ES-I3 (cell line): ENCODE data around the gene PCDH9.

Experiments
- H3K36me3 ChIP-seq: 2 replicates; pipeline ENCODE4 v1.6.1; 2013; ENCODE audit warnings: mild to moderate bottlenecking, low read length, control low read depth, moderate library complexity; ENCODE audit not compliant: insufficient read depth
- H3K4me1 ChIP-seq: 2 replicates; pipeline ENCODE4 v1.6.1; 2013; ENCODE audit warnings: mild to moderate bottlenecking, control low read depth, low read length; ENCODE audit not compliant: insufficient read depth
- H3K9ac ChIP-seq: 2 replicates; pipeline ENCODE4 v1.6.1; 2013; ENCODE audit warnings: low read depth, mild to moderate bottlenecking, low read length, moderate library complexity
- H3K9me3 ChIP-seq: 2 replicates; pipeline ENCODE4 v1.6.1; 2013; ENCODE audit warnings: mild to moderate bottlenecking, low read length, moderate library complexity; ENCODE audit not compliant: control insufficient read depth, insufficient read depth

PCDH9 gene

DNA sequence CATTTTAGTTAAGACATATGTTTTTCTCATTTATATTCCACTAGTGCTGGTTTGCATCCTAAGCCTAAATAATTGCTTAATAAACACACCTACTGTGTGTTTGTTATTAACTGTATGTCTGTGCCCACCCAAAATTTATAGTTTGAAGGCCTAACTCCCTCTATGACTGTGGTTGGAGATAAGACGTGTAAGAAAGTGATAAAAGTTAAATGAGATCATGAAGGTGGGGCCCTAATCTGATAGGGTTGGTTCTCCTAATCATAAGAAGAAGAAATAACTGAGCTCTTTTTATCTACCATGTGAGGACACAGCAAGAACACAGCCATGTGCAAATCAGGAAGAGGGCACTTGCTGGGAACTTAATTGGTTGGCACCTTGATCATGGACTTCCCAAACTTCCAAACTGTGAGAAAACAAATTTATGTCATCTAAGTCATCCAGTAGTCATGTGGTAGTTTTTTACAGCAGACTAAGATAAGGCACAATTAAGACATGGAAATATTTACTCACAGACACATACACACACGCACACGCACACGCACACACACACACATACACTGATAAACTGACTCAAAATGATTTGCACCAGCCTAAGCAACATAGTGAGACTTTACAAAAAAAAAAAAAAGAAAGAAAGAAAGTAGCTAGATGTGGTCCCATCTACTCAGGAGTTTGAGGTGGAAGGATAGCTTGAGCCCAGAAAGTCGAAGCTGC lies 662.1 kb downstream of the PCDH9 start:
- H3K4me1 ChIP-seq: no peaks in the 10 kb centered on the region
- 0 out of 2 replicates have a peak, but pooled peaks cover 2% of the 10 kb centered on the region for H3K9me3 ChIP-seq
- no peaks in the 10 kb centered on the region for H3K36me3 ChIP-seq
- no peak overlapping the region for H3K9ac ChIP-seq

DNA sequence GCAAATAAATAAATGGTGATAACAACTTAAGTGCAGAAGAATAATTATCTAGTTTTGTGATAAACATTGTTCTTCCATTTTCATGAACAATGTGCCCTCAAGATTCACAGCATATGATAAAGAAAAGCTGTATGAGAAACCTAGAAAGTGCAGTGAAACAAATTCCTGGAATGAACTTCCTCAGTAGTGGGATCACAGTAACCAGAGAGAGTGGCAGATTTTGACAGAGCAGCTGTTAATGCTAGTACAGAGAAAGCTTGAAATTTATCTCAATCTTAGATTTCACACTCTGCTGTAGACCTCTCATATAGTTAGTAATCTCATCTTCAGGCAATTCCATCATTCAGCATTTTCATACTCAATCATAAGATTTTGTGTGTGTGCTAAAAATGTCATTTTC lies 664.9 kb downstream of the PCDH9 start:
- Histone ChIP-seq H3K9ac (no peak overlapping the region), H3K4me1 (no peaks in the 10 kb centered on the region), H3K36me3 (no peaks in the 10 kb centered on the region), H3K9me3 (no peaks in the 10 kb centered on the region; the same call in 1 of the 2 replicates)

DNA sequence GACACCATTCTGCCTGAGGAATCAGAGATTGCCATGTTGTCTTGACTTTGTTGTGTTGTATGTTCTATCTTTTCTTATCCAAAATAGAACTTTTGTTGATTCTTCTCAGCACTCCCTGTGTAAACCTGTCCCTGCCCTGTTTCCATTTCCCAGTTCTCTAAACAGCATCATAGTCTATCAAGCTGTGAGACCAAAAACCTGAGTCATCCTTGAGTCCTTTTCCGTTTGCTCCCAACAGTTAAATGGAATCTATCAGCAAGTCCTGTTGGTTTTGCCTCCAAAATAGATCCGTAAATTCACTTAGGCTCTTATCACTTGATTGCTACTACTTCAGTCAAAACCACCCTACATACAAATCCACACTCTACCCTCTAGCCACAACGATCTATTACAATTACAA lies 667.1 kb downstream of the PCDH9 start:
- no peaks in the 10 kb centered on the region for H3K36me3 ChIP-seq
- H3K9me3 ChIP-seq: no peaks in the 10 kb centered on the region; the same call in 1 of the 2 replicates
- H3K4me1 ChIP-seq: no peaks in the 10 kb centered on the region
- no peak overlapping the region for H3K9ac ChIP-seq

DNA sequence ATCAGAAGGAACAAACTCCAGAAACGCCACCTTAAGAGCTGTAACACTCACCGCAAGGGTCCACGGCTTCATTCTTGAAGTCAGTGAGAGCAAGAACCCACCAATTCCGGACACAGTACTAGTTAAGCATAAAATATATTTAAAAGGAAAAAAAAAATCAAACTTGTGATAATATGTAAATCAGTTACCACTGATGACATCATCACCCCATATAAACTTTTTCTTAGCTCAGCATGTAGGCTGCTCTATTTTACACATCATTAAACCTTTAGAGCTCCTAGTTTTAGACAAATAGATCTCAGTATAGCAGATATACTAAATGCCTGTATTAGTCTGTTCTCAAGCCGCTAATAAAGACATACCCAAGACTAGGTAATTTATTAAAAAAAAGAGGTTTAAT lies 668.1 kb downstream of the PCDH9 start:
- no peaks in the 10 kb centered on the region for H3K36me3 ChIP-seq
- H3K9ac ChIP-seq: no peak overlapping the region
- H3K9me3 ChIP-seq: no peaks in the 10 kb centered on the region; the same call in 1 of the 2 replicates
- no peaks in the 10 kb centered on the region for H3K4me1 ChIP-seq

DNA sequence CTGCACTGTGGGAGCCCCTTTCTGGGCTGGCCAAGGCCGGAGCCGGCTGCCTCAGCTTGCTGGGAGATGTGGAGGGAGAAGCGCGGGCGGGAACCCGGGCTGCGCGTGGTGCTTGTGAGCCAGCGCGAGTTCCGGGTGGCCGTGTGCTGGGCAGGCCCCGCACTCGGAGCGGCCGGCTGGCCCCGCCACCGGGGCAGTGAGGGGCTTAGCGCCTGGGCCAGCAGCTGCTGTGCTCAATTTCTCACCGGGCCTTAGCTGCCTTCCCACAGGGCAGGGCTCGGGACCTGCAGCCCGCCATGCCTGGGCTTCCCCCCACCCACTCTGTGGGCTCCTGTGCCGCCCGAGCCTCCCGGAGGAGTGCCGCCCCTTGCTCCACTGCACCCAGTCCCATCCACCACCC lies 669.1 kb downstream of the PCDH9 start:
- Histone ChIP-seq H3K36me3 (no peaks in the 10 kb centered on the region), H3K9me3 (no peaks in the 10 kb centered on the region; the same call in 1 of the 2 replicates), H3K4me1 (no peaks in the 10 kb centered on the region), H3K9ac (no peak overlapping the region)

DNA sequence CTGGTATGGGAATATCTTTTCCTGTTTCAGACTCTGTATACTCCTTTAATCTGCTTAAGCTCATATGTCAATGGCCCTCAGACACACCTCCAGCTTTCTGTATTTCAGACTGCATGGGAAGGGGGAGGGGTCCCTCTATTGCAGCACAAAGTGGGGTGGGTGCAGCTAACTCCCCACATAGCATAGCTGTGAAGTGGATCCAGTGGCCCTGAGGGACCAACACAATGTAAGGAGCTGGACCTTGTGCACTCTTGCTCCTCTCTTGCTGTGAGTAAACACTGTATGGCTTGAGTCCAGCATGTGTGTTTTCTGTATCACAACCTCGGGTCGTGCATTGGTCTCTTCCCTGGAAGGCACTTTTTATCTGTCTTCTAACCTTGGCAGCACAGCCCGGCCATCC lies 669.9 kb downstream of the PCDH9 start:
- Histone ChIP-seq H3K36me3 (no peaks in the 10 kb centered on the region), H3K9ac (no peak overlapping the region), H3K9me3 (no peaks in the 10 kb centered on the region; the same call in 1 of the 2 replicates), H3K4me1 (no peaks in the 10 kb centered on the region)

DNA sequence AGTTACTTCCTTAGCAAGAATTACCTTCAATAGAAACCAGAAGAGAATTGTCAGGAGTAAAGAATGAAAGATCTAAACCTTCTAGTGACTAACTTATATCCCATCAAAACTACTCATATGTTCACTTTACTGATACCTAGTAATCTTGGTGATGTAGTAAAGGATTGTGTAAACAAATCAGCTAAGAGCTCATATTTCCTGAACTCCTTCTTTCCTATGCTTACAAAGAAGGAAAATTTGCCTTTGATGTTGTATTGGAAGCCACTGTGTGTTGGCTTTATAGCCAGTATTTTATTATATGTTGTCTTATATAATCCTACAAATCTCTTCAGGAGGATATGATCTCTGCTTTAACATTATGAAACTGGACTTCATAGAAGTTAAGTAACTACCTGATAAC lies 671.0 kb downstream of the PCDH9 start:
- H3K36me3 ChIP-seq: no peaks in the 10 kb centered on the region
- H3K9me3 ChIP-seq: no peaks in the 10 kb centered on the region; the same call in 1 of the 2 replicates
- H3K4me1 ChIP-seq: no peaks in the 10 kb centered on the region
- H3K9ac ChIP-seq: no peak overlapping the region

DNA sequence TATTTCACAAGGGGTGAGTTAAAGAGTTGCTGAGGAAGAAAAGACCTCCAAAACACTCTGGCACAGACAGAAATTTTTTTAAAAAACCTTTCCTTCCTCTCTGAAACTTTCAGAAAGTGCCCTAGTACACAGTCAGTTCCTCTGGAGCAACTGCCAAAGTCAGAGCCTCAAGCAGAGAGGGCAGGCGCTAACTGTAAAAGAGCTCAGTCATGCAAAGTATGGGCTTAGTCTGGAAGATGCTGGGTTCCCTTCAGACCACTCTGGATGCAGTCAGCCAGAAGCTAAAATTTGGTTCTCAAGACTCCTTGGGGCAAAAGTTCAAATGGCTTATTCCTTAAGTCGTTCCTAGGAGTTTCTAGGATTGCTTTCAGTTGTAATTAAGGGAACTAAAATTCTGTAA lies 671.6 kb downstream of the PCDH9 start:
- Histone ChIP-seq H3K4me1 (no peaks in the 10 kb centered on the region), H3K9me3 (no peaks in the 10 kb centered on the region; the same call in 1 of the 2 replicates), H3K36me3 (no peaks in the 10 kb centered on the region), H3K9ac (no peak overlapping the region)

DNA sequence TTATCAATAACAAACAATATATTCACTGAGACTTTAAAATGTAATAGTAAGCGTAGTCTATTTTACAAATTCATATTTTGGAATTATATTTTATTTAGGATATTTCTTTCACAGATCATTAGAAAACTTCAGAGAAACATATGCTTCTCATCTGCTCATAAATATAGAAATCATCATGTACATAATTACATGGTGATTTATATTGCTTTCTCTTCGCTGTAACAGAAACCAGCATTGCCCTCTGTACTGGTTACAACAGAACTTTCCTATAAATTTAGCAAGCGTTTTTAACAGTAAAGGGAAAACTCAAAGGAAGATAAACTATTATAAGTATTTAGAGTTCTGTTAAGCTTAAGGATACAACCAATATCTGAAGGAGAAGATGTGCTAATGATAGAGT lies 672.8 kb downstream of the PCDH9 start:
- H3K4me1 ChIP-seq: no peaks in the 10 kb centered on the region
- no peaks in the 10 kb centered on the region for H3K36me3 ChIP-seq
- no peak overlapping the region for H3K9ac ChIP-seq
- H3K9me3 ChIP-seq: no peaks in the 10 kb centered on the region; the same call in 1 of the 2 replicates

DNA sequence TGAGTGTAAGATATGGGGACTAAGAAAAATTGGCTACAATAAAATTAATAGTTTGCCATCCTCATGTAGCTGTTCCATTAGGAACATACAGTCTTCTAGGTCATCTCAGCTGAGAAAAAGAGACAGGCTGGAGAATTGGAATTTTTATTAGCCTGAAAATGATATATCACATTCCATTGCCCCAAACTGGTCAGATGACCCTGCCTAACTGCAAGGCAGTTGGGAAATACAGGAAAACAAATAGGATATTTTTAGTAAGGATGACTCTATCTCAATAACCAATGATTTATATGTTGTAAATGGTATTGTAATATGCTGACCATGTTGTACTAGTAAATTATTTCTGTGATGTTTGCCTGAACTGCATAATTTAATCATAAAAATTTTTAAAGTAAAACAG lies 673.8 kb downstream of the PCDH9 start:
- H3K9ac ChIP-seq: no peak overlapping the region
- no peaks in the 10 kb centered on the region for H3K4me1 ChIP-seq
- no peaks in the 10 kb centered on the region for H3K36me3 ChIP-seq
- no peaks in the 10 kb centered on the region; the same call in 1 of the 2 replicates for H3K9me3 ChIP-seq

DNA sequence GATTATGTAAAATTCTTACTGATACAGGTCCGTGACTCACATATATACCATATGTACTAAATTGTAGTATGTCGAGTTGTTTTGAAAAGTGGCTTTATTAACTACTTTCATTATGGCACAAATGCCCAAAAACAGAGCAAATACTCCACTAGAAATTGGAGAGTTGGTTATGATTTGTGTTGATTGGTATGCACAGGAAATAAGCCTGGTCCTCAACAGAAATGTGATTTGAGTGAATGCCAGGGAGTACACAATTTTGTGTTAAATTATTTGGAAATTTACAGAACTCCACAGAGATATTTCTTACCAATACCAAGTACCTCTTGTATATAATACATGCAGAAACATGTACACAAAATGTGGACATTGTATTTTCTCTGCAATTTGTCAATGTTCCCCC lies 676.7 kb downstream of the PCDH9 start:
- no peaks in the 10 kb centered on the region for H3K9me3 ChIP-seq
- no peak overlapping the region for H3K9ac ChIP-seq
- no peaks in the 10 kb centered on the region for H3K36me3 ChIP-seq
- H3K4me1 ChIP-seq: no peaks in the 10 kb centered on the region

DNA sequence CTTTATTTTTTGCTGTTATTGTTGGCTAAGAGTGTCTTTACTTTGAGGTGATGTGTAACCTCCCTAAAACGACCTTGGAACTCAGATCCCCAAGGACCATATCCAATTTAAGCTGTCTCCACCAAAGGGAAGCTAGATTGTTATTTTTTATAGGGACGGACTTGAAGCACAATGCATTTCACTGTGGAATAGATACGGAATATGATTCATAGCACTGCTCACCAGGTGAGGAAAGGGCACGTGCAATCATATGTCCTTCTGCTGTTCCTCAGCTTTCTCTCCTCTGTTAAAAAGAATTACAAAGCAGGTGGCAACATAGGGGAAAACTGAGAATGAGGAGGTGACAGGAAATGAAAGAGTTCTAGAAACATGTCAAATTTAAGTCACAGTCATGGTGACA lies 679.0 kb downstream of the PCDH9 start:
- Histone ChIP-seq H3K36me3 (no peaks in the 10 kb centered on the region), H3K4me1 (no peaks in the 10 kb centered on the region)

DNA sequence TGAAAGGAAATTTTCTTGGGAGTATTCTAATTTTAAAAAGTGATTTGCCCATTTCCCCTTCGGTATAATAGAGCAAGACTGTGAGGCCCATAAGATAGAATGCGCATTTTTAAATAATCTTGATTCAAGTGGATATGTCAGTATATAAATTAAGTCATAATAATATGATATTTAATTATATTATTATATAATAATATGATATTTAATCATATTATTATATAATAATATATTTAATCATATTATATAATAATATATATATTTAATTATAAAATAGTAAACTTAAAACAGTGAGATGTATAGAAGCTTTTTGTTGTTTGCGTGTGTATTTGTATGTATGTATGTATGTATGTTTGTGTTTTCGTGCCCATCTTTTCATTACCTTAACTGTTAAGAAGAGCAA lies 682.5 kb downstream of the PCDH9 start:
- H3K36me3 ChIP-seq: no peaks in the 10 kb centered on the region
- H3K4me1 ChIP-seq: no peaks in the 10 kb centered on the region
- no peaks in the 10 kb centered on the region for H3K9me3 ChIP-seq
- H3K9ac ChIP-seq: no peak overlapping the region

More for the DNA sequence above, 679.0 kb downstream of the PCDH9 start:
- Histone ChIP-seq H3K9me3 (no peaks in the 10 kb centered on the region), H3K9ac (no peak overlapping the region)

DNA sequence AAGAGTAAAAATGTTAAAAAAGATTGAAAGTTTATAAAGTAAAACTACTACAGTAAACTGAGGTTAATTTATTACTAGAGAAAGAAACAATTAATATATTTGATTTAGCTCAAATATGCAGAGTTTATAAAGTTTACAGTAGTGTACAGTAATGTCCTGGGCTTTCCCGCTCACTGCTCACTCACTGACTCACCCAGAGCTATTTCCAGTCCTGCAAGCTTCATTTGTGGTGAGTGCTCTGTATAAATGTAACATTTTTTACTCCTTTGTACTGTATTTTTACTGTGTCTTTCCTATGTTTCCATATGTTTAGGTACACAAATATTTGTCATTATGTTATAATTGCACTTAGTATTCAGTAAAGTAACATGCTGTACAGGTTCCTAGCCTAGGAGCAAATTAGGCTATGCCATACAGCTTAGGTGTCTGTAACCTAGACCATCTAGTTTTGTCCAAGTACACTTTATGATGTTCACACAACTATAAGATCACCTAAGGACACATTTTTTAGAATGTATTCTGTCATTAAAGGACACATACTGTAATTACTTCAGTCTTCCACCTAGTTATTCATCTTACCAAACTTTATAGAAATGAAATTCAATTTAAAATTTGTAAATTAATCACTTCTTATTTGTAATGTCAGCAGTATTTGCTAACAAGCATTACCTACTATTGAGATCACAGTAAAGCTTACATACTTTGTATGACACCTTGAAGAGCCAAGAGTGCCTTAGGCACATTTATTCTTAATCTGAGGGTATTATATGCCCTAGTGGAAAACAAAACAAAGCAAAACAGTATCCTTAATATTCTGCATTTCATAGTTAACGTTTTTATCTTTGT lies 683.4 kb downstream of the PCDH9 start:
- Histone ChIP-seq H3K4me1 (no peaks in the 10 kb centered on the region), H3K9me3 (no peaks in the 10 kb centered on the region), H3K9ac (no peak overlapping the region), H3K36me3 (no peaks in the 10 kb centered on the region)

DNA sequence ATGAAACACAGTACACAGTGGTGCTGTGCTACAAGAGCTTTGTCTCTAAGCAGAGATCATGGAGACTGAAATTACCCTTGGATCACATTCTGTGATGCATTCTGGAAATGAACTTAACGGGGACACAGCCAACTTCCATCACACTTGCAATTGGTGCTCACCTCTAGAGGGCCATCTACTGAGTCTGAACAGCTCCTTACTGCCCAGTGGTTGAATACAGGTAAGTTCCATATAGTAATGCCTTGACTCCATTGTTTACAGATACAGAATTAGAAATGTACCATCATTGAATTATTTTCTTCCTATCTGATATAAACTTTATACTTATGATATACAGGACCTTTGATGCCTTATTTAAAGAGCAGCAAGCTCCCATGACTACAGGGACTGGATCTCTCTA lies 686.4 kb downstream of the PCDH9 start:
- Histone ChIP-seq H3K9ac (no peak overlapping the region), H3K36me3 (no peaks in the 10 kb centered on the region), H3K4me1 (no peaks in the 10 kb centered on the region), H3K9me3 (no peaks in the 10 kb centered on the region)
